ENCODE results near the gene FAN1. TPM values are rescaled to one million over a fixed set of nuclear protein-coding genes. Genes with fewer than 3 reads are reported as not detected.
A peak's percentile ranks its signal among the peaks of the same experiment; 100 is the strongest.

Gene FAN1
- total and polyA plus RNA-seq, 2 of the 13 experiments (the other 11 are each of a cell fraction or from before 2014, with no cell fraction given): 10.8 to 20.1 TPM

- TF ChIP-seq ZNF607 (CRISPR knock-in tag; IDR thresholded peaks at IDR 0.05; ENCODE audit: borderline replicate concordance) (no peak; the same call in 1 of the 2 replicates), MAX (IDR thresholded peaks at IDR 0.05) (peak; percentile 4; the same call in 1 of the 2 replicates), IRF2 (CRISPR knock-in tag; IDR thresholded peaks at IDR 0.05) (no peak), DPF2 (CRISPR knock-in tag; IDR thresholded peaks at IDR 0.05; ENCODE audit: borderline replicate concordance, low read depth) (no peak), PRDM10 (CRISPR knock-in tag; IDR thresholded peaks at IDR 0.05; ENCODE audit: low read depth) (no peak), CCAR2 (optimal IDR thresholded peaks at IDR 0.05; ENCODE audit: low read depth, low read length) (no peak), ZNF234 (CRISPR knock-in tag; conservative IDR thresholded peaks at IDR 0.05) (no peak), MXD1 (CRISPR knock-in tag; IDR thresholded peaks at IDR 0.05) (no peak; the same call in none of the 2 replicates), NRL (CRISPR knock-in tag; IDR thresholded peaks at IDR 0.05; ENCODE audit: borderline replicate concordance) (no peak), SIN3B (IDR thresholded peaks at IDR 0.05; ENCODE audit: low read length) (no peak), STAG1 (CRISPR knock-in tag; IDR thresholded peaks at IDR 0.05) (no peak), FUBP1 (CRISPR knock-in tag; IDR thresholded peaks at IDR 0.05; ENCODE audit: borderline replicate concordance) (no peak), ZNF510 (CRISPR knock-in tag; IDR thresholded peaks at IDR 0.05; ENCODE audit: low read depth) (no peak), ZFAT (CRISPR knock-in tag; conservative IDR thresholded peaks at IDR 0.05) (peak; percentile 68; the same call in 1 of the 2 replicates), PHF8 (CRISPR knock-in tag; IDR thresholded peaks at IDR 0.05) (peak; percentile 83), ZNF766 (CRISPR knock-in tag; IDR thresholded peaks at IDR 0.05; ENCODE audit: borderline replicate concordance) (peak; percentile 79; the same call in 1 of the 2 replicates), ZNF768 (CRISPR knock-in tag; IDR thresholded peaks at IDR 0.05) (0 out of 2 replicates have a peak, but pooled peaks have one; percentile 20), CBFB (CRISPR knock-in tag; IDR thresholded peaks at IDR 0.05) (peak; percentile 30; the same call in 1 of the 2 replicates), CC2D1A (CRISPR knock-in tag; IDR thresholded peaks at IDR 0.05) (no peak), ZNF703 (CRISPR knock-in tag; IDR thresholded peaks at IDR 0.05; ENCODE audit: borderline replicate concordance) (no peak), NFIC (IDR thresholded peaks at IDR 0.05; ENCODE audit: low read length) (no peak), ZBTB25 (CRISPR knock-in tag; IDR thresholded peaks at IDR 0.05) (peak; percentile 26; the same call in 1 of the 2 replicates)
These were observed 87.8 kb downstream of the FAN1 start, which contains the start of gene MTMR10 (continued) for GRCh38 chr15:30991255-30992235.
